Activated B cell treated with CpG ODN at 0.5 μM for 24 hours (primary cell): Measurements from ENCODE around the gene STX17. TPM values are rescaled to one million over a fixed set of nuclear protein-coding genes. Genes with fewer than 3 reads are reported as not detected.

Experiments
- ATAC-seq: fragments of 200-7000 bp; cut with Tn5 transposase; one replicate; pipeline ENCODE4 v1.10.0; 2021; ENCODE audit warnings: low read depth, mild to moderate bottlenecking, moderate library complexity
- CTCF ChIA-PET: fragments of 350-600 bp; sonication (Branson Sonifier 250); formaldehyde crosslinking; loops from one replicate; lab custom pipeline; 2021; ENCODE audit warnings: antibody characterized with exemption; lab: Charles Lee
- POLR2A ChIA-PET: fragments of 350-600 bp; sonication (Branson Sonifier 250); formaldehyde crosslinking; loops from one replicate; lab custom pipeline; 2021; ENCODE audit warnings: antibody characterized with exemption; lab: Charles Lee
- DNase-seq: peaks from one replicate; pipeline ENCODE4 v3.0.0; 2022
- H3K27ac Mint-ChIP-seq: one replicate; pipeline ENCODE4 v1.8.0; 2020; ENCODE audit warnings: mixed read lengths
- H3K27me3 Mint-ChIP-seq: one replicate; pipeline ENCODE4 v1.8.0; 2021; ENCODE audit warnings: mixed read lengths
- H3K36me3 Mint-ChIP-seq: one replicate; pipeline ENCODE4 v1.8.0; 2021; ENCODE audit warnings: low read depth, mixed read lengths
- H3K4me1 Mint-ChIP-seq: one replicate; pipeline ENCODE4 v1.8.0; 2021; ENCODE audit warnings: mixed read lengths
- H3K4me3 Mint-ChIP-seq: one replicate; pipeline ENCODE4 v1.8.0; 2020; ENCODE audit warnings: mild to moderate bottlenecking, mixed read lengths
- H3K9me3 Mint-ChIP-seq: one replicate; pipeline ENCODE4 v1.8.0; 2020; ENCODE audit warnings: mixed read lengths
- intact Hi-C: fragments of 100-400 bp; cut with micrococcal nuclease; formaldehyde crosslinking; loops from one replicate; pipeline ENCODE4 v1.15.1; 2024
- total RNA-seq: library from RNA; stranded (reverse); gene quantifications from 2 replicates; pipeline ENCODE4 v1.2.3, GENCODE V29; 2022
- TF ChIP-seq, protein P1 (sequence below): fragments of 200-600 bp; IDR thresholded peaks from one replicate; pipeline ENCODE4 v1.8.0; 2022; ENCODE audit warnings: antibody characterized with exemption, mild to moderate bottlenecking

STX17 gene
- total RNA-seq, 1 donor from 2014 or later = 39.2 TPM

DNA sequence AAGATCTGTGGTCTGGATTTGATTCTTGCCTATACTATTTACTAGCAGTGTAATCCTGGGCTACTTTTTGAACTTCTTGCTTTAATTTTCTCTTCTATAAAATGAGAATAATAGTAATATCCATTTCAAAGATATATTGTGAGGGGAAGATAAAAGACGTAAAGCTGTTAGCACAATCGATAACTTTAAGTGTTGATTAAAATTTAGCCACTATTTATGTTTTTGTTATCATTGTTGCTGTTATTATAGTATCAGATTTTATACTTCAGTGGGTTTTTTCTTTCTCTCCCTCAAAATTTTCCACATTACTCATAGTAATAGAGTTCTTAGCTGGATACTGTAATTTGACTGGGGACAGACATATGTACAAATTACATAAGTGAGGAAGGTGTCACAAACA, 42.0 kb downstream of the STX17 start:
- intact Hi-C loops = no loop called here
- POLR2A ChIA-PET = interaction anchor here (0.6 kb wide), 1 partner anchor 558 kb away, joined by 6 read pairs; no protein-coding TSS in a partner anchor
- Mint-ChIP-seq H3K4me1 (no peaks in the 10 kb centered on the region), H3K27me3 (no peaks in the 10 kb centered on the region), H3K27ac (no peak overlapping the region), H3K9me3 (no peaks in the 10 kb centered on the region), H3K36me3 (peaks cover 28% of the 10 kb centered on the region), H3K4me3 (no peak overlapping the region)
- ATAC-seq = no peak
- CTCF ChIA-PET = interaction anchor here (1.3 kb wide), 1 partner anchor 143 kb away, joined by 3 read pairs; no protein-coding TSS in a partner anchor
- TF ChIP-seq, protein P1, sequence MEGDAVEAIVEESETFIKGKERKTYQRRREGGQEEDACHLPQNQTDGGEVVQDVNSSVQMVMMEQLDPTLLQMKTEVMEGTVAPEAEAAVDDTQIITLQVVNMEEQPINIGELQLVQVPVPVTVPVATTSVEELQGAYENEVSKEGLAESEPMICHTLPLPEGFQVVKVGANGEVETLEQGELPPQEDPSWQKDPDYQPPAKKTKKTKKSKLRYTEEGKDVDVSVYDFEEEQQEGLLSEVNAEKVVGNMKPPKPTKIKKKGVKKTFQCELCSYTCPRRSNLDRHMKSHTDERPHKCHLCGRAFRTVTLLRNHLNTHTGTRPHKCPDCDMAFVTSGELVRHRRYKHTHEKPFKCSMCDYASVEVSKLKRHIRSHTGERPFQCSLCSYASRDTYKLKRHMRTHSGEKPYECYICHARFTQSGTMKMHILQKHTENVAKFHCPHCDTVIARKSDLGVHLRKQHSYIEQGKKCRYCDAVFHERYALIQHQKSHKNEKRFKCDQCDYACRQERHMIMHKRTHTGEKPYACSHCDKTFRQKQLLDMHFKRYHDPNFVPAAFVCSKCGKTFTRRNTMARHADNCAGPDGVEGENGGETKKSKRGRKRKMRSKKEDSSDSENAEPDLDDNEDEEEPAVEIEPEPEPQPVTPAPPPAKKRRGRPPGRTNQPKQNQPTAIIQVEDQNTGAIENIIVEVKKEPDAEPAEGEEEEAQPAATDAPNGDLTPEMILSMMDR = no peak
- DNase-seq = no peak

DNA sequence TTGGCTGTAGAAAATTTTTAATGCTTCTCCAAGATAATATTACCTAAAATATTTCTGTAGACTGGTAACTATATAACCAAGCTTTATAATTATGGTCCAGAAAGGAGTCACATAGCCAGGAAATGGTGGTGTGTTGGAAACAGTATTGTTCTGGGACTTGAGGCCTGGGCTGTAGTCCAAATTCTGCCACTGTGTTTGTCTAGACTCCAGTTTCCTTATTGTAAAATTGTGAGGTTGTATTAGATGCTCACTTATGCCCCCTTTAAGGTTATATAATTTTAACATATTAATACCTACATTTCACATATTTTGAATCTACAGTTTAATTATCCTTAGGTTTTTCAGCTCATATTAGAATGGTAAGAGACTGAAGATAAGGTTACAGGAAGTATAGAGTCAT, 42.4 kb downstream of the STX17 start:
- no peaks in the 10 kb centered on the region for H3K27me3 Mint-ChIP-seq
- TF ChIP-seq, protein P1 = no peak
- intact Hi-C loops = no loop called here
- POLR2A ChIA-PET = interaction anchor here (0.6 kb wide), 1 partner anchor 558 kb away, joined by 6 read pairs; no protein-coding TSS in a partner anchor
- H3K4me1 Mint-ChIP-seq = peaks cover 2% of the 10 kb centered on the region
- no peak overlapping the region for H3K27ac Mint-ChIP-seq
- H3K9me3 Mint-ChIP-seq = no peaks in the 10 kb centered on the region
- no peak overlapping the region for H3K4me3 Mint-ChIP-seq
- CTCF ChIA-PET = interaction anchor here (1.3 kb wide), 1 partner anchor 143 kb away, joined by 3 read pairs; no protein-coding TSS in a partner anchor
- DNase-seq (no peak), ATAC-seq (no peak)
- peaks cover 28% of the 10 kb centered on the region for H3K36me3 Mint-ChIP-seq

DNA sequence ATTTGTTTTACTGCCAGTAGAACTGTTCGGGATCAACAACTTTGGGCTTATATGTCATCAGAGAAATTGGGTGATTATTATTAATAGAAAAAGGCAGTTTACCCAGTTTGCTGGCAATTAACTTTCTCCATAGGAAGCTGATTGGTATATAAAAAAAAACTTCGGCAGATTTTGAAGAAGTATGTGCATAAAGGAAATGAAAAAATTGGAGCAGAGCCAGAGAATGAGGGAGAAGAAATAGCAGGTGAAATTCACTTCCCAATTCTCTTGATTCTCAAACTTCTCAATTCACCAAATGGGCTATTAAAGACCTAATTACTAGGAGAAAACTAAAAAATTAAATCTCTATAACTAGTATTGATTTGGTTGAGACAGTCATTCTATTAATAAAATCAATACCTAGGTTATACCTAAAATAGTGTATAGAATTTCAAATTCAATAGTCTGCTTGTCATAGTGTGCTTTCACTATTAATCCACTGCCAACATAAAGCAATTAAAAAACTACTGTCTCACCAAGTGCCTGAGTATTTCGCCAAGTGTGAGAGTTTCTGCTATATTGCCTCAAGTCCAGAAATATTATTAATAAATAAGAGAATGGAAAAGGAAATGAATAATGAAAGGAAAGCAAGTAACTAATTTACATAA, 47.5 kb downstream of the STX17 start:
- DNase-seq (no peak), ATAC-seq (no peak)
- Mint-ChIP-seq H3K36me3 (peaks cover 41% of the 10 kb centered on the region), H3K27ac (no peak overlapping the region), H3K27me3 (no peaks in the 10 kb centered on the region), H3K9me3 (no peaks in the 10 kb centered on the region), H3K4me1 (peaks cover 2% of the 10 kb centered on the region), H3K4me3 (no peak overlapping the region)
- CTCF ChIA-PET = no interaction called here
- POLR2A ChIA-PET = no interaction called here
- TF ChIP-seq, protein P1 = no peak
- intact Hi-C loops = no loop called here

DNA sequence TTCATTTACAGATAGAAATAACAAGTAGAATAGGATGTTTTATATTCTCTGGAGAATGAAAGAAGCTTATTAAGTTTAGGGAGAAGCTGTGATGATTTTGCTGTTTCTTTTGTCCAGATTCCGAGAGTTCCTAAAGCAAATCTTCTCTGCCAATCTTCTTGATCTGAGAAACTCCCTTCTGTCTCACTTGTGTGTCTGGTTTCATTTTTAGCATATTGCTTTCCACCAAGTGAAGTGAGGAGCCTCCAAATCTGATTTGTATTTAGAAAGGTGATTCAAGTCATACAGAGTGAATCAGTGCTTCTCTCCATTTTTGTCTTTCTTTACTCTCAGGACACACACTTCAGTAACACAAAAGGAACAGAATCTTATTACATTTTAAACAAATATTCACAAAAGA, 48.4 kb downstream of the STX17 start:
- CTCF ChIA-PET = no interaction called here
- H3K4me1 Mint-ChIP-seq = peaks cover 2% of the 10 kb centered on the region
- peaks cover 44% of the 10 kb centered on the region for H3K36me3 Mint-ChIP-seq
- TF ChIP-seq, protein P1 = no peak
- ATAC-seq (no peak), DNase-seq (no peak)
- H3K27me3 Mint-ChIP-seq = no peaks in the 10 kb centered on the region
- no peak overlapping the region for H3K4me3 Mint-ChIP-seq
- intact Hi-C loops = no loop called here
- no peak overlapping the region for H3K27ac Mint-ChIP-seq
- no peaks in the 10 kb centered on the region for H3K9me3 Mint-ChIP-seq
- POLR2A ChIA-PET = no interaction called here

DNA sequence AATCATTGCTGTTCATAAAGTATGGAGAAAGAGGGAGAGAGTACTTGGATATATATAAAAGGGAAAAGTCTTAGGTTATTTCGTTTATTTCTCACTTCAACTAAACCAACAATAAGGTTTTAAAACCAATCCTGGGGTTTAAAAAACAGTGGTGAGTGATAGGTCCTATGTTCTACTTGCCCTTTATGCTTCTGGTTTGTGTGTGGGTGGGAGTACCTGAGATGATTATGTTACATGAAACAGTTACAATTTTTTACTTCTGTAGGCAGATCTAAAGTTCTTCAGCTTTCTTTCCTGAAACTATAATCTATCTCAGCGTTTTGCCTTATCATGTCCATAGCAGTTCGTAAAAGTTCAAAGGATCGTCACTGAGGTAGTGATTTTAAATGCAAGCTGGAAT, 49.2 kb downstream of the STX17 start:
- TF ChIP-seq, protein P1 = no peak
- POLR2A ChIA-PET = interaction anchor here (0.6 kb wide), 1 partner anchor 27 kb away, joined by 3 read pairs; no protein-coding TSS in a partner anchor
- DNase-seq (no peak), ATAC-seq (no peak)
- no peaks in the 10 kb centered on the region for H3K27me3 Mint-ChIP-seq
- peaks cover 47% of the 10 kb centered on the region for H3K36me3 Mint-ChIP-seq
- no peak overlapping the region for H3K4me3 Mint-ChIP-seq
- no peak overlapping the region for H3K27ac Mint-ChIP-seq
- intact Hi-C loops = no loop called here
- H3K4me1 Mint-ChIP-seq = peaks cover 2% of the 10 kb centered on the region
- CTCF ChIA-PET = no interaction called here
- H3K9me3 Mint-ChIP-seq = no peaks in the 10 kb centered on the region
